Nephron progenitor cell (in vitro differentiated cells): ENCODE measurements around the gene NPAS3.

ENCODE experiments used
- DNase-seq: peaks from one replicate; pipeline ENCODE4 v3.0.0; 2021
- H3K27ac Mint-ChIP-seq: 2 replicates; pipeline ENCODE4 v1.8.0; 2021; ENCODE audit warnings: mild to moderate bottlenecking, moderate library complexity, mixed read lengths
- H3K27me3 Mint-ChIP-seq: 2 replicates; pipeline ENCODE4 v1.8.0; 2021; ENCODE audit warnings: mild to moderate bottlenecking, low read depth, mixed read lengths; ENCODE audit not compliant: poor library complexity
- H3K36me3 Mint-ChIP-seq: 2 replicates; pipeline ENCODE4 v1.8.0; 2021; ENCODE audit warnings: low read depth, mixed read lengths
- H3K4me1 Mint-ChIP-seq: 2 replicates; pipeline ENCODE4 v1.8.0; 2021; ENCODE audit warnings: mixed read lengths
- H3K4me3 Mint-ChIP-seq: 2 replicates; pipeline ENCODE4 v1.8.0; 2021; ENCODE audit warnings: mild to moderate bottlenecking, moderate library complexity, mixed read lengths
- H3K9me3 Mint-ChIP-seq: 2 replicates; pipeline ENCODE4 v1.8.0; 2021; ENCODE audit warnings: mild to moderate bottlenecking, moderate library complexity, mixed read lengths
- TF ChIP-seq, protein P1 (sequence below): fragments of 200-600 bp; sonication (generic); IDR thresholded peaks from 2 replicates; pipeline ENCODE4 v1.5.0; 2021; ENCODE audit warnings: antibody characterized with exemption

Gene NPAS3

DNA sequence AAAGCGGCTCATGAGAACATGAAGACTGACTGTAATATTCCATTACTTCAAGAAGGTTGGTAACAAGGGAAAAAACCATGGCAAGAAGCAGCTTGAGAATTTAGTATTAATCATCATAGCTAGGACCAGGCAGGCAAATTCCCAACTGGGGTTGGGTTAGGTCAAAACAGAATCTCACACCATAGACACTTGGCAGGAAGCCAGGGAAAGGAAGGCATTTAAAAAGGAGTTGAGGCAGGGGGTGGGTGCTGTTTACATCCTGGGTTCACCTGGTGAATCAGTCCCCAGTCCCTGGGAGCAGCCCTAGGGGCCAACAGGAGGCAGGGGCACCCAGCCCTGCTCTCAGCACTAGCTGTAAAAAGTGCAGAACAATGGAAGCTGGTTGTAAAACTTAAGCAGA, 903.6 kb downstream of the NPAS3 start:
- Mint-ChIP-seq H3K9me3 (no peaks in the 10 kb centered on the region), H3K27me3 (no peaks in the 10 kb centered on the region), H3K4me1 (peaks cover 22% of the 10 kb centered on the region), H3K27ac (no peak overlapping the region), H3K36me3 (no peaks in the 10 kb centered on the region), H3K4me3 (no peak overlapping the region)
- no peak for DNase-seq
- TF ChIP-seq, protein P1, sequence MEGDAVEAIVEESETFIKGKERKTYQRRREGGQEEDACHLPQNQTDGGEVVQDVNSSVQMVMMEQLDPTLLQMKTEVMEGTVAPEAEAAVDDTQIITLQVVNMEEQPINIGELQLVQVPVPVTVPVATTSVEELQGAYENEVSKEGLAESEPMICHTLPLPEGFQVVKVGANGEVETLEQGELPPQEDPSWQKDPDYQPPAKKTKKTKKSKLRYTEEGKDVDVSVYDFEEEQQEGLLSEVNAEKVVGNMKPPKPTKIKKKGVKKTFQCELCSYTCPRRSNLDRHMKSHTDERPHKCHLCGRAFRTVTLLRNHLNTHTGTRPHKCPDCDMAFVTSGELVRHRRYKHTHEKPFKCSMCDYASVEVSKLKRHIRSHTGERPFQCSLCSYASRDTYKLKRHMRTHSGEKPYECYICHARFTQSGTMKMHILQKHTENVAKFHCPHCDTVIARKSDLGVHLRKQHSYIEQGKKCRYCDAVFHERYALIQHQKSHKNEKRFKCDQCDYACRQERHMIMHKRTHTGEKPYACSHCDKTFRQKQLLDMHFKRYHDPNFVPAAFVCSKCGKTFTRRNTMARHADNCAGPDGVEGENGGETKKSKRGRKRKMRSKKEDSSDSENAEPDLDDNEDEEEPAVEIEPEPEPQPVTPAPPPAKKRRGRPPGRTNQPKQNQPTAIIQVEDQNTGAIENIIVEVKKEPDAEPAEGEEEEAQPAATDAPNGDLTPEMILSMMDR, result no peak

DNA sequence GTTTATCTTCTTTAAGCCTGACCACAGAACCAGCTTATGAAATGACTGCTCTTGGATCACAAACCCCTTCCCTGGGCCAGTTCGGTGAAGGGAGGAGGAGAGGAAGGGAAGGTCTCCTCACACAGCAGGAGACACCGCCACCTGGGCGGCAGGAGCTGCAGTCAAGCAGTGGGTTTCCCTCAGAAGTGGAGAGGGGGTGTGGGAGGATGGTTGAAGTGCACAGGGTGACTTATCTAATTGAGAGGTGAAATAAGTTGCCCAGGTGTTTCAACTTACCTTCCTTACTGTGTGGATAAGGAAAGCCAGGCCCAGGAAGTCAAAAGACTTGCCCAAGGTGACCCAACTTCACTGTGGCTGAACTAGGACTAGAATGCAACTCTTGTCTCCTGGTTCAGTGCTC, 905.4 kb downstream of the NPAS3 start:
- Mint-ChIP-seq H3K4me1 (peaks cover 14% of the 10 kb centered on the region), H3K4me3 (no peak overlapping the region), H3K9me3 (no peaks in the 10 kb centered on the region), H3K27me3 (no peaks in the 10 kb centered on the region), H3K27ac (no peak overlapping the region), H3K36me3 (no peaks in the 10 kb centered on the region)
- TF ChIP-seq, protein P1, result no peak
- DNase-seq, result no peak

DNA sequence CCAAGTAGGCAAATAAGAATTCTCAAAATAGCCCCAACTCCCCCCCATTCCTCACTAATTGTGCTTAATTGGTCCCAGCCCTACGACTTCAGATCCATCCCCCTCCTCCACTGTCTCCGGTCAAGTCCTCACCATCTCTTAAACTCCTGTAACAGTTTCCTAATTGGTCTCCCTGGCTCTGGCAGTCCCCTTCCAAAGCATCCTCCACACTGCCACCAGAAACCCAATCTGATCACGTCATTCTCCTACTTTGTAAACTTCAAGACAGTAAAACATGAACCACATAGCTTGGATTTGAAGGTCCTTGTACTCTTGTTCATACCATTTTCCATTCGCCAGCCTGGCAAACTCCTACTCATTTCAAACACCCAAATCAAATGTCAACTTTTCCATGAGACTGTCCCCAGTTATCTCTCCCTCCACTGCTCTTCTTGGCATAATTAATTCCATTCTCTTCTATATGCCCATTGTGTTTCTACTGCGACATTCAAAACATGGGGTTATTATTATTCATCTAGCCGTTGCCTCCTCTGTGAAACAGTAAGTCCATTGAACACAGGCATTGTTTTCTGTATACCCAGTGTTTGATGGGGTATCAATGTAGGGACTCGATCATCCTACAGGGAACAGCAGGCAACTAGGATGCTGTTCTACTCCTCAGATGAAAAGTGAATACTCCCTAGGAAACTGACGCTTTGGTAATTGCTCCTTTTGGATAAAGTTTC, 907.6 kb downstream of the NPAS3 start:
- DNase-seq, result no peak
- Mint-ChIP-seq H3K4me3 (no peak overlapping the region), H3K36me3 (no peaks in the 10 kb centered on the region), H3K27me3 (peaks cover 4% of the 10 kb centered on the region), H3K27ac (no peak overlapping the region), H3K4me1 (peaks cover 17% of the 10 kb centered on the region), H3K9me3 (no peaks in the 10 kb centered on the region)
- TF ChIP-seq, protein P1, result no peak

DNA sequence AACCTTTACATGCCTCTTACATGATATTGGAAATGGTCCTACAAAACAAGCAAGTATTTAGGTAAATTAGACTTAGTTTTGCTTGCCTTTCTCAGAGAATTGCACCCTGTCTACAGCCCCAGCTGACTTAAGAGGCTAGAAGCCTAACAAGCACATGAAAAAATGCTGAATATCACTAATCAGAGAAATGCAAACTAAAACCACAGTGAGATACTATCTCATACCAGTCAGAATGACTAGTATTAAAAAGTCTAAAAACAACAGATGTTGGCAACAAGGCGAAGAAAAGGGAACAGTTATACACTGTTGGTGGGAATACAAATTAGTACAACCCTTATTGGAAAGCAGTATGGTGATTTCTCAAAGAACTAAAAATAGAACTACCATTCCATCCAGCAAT, 908.4 kb downstream of the NPAS3 start:
- TF ChIP-seq, protein P1, result no peak
- no peak for DNase-seq
- Mint-ChIP-seq H3K27me3 (peaks cover 6% of the 10 kb centered on the region), H3K4me1 (peaks cover 25% of the 10 kb centered on the region), H3K9me3 (no peaks in the 10 kb centered on the region), H3K27ac (no peak overlapping the region), H3K36me3 (no peaks in the 10 kb centered on the region), H3K4me3 (no peak overlapping the region)

DNA sequence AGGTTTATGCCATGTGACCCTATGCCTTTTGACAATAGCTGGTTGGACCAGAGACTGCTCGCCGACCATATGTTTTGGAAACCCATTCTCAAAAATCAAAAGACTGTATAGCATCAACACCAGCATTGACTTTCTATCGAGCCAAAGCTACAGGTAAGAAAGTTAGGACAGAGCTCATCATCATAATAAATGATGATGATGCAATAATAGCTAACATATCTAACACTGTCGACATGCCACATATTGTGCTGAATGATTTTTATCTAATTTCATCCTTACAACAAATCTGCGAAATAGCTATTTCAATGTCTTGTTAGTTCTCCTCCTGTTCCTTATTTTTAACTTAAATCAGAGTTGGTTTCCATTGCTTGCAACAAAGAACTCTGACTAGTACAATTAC, 909.3 kb downstream of the NPAS3 start:
- no peak for DNase-seq
- Mint-ChIP-seq H3K36me3 (no peaks in the 10 kb centered on the region), H3K27ac (no peak overlapping the region), H3K27me3 (peaks cover 6% of the 10 kb centered on the region), H3K4me3 (no peak overlapping the region), H3K4me1 (peaks cover 33% of the 10 kb centered on the region), H3K9me3 (no peaks in the 10 kb centered on the region)
- TF ChIP-seq, protein P1, result no peak
